Spleen (tissue), 13 donors: ENCODE measurements around the gene EBLN1. TPM values are rescaled to one million over a fixed set of nuclear protein-coding genes. Genes with fewer than 3 reads are reported as not detected.

Source experiments
- DNase-seq: peaks from one replicate; pipeline ENCODE4 v3.0.0-alpha.2; 2020
- H3K27ac ChIP-seq, 8 donors: fragments of 200-600 bp; sonication (generic) in 7 of 8; 1 replicate in 4 of 8; 2 replicates in 4 of 8; pipeline versions ENCODE4 v1.5.0 to v1.8.0; 2016 to 2021; ENCODE audit warnings: inconsistent platforms in 4 of 8, mild to moderate bottlenecking in 4 of 8, moderate library complexity in 1 of 8
- H3K27me3 ChIP-seq, 7 donors: fragments of 200-600 bp; sonication (generic) in 6 of 7; replicated peaks in 1 of 7; 1 replicate in 4 of 7; 2 replicates in 3 of 7; pipeline versions ENCODE4 v1.5.0 to v1.8.0; 2016 to 2021; ENCODE audit warnings: inconsistent platforms in 3 of 7, mild to moderate bottlenecking in 1 of 7
- H3K36me3 ChIP-seq, 6 donors: fragments of 200-600 bp; sonication (generic) in 5 of 6; 1 replicate in 4 of 6; 2 replicates in 2 of 6; pipeline versions ENCODE4 v1.5.0 to v1.8.0; 2016 to 2021; ENCODE audit warnings: inconsistent platforms in 2 of 6
- H3K4me1 ChIP-seq, 6 donors: fragments of 200-600 bp; sonication (generic) in 5 of 6; 1 replicate in 3 of 6; 2 replicates in 3 of 6; pipeline versions ENCODE4 v1.5.0 to v1.8.0; 2016 to 2021; ENCODE audit warnings: inconsistent platforms in 3 of 6
- H3K4me3 ChIP-seq, 8 donors: fragments of 200-600 bp; sonication (generic) in 7 of 8; 1 replicate in 4 of 8; 2 replicates in 4 of 8; pipeline versions ENCODE4 v1.5.0 to v1.8.0; 2016 to 2021; ENCODE audit warnings: inconsistent platforms in 4 of 8, mild to moderate bottlenecking in 4 of 8, moderate library complexity in 2 of 8
- H3K9me3 ChIP-seq, 8 donors: fragments of 200-600 bp; sonication (generic) in 7 of 8; 1 replicate in 4 of 8; 2 replicates in 4 of 8; pipeline versions ENCODE4 v1.5.0 to v1.8.0; 2016 to 2021; ENCODE audit warnings: inconsistent platforms in 4 of 8
- POLR2A ChIP-seq, 3 donors: fragments of 450-650 bp; IDR thresholded peaks; one replicate each; pipeline ENCODE4 v1.5.1; 2017; ENCODE audit warnings: antibody characterized with exemption in 3 of 3, mild to moderate bottlenecking in 1 of 3
- POLR2AphosphoS5 ChIP-seq, 3 donors: sonication (generic); formaldehyde crosslinking; IDR thresholded peaks; one replicate each; pipeline ENCODE4 v1.5.1; 2017; ENCODE audit warnings: antibody characterized with exemption in 3 of 3
- WGBS, 5 donors: extraction: QIAGEN DNeasy Blood & Tissue Kit in 3 of 5; methylation state at CpG; one replicate each; pipeline versions ENCODE4 v1.1.5 to v1.1.7; 2013 to 2018; 5-methylcytosine and 5-hydroxymethylcytosine counted together
- intact Hi-C: fragments of 100-400 bp; cut with DNase I; formaldehyde crosslinking; loops from one replicate; pipeline ENCODE4 v1.15.0; 2023; ENCODE audit warnings: low total_unique reads
- long read RNA-seq, 2 donors: transcript quantifications; one replicate each; lab custom pipeline, GENCODE V29; 2026
- polyA plus RNA-seq, 3 donors: library from polyadenylated mRNA; stranded (reverse); fragments of 200-250 nt; gene quantifications; one replicate each; pipeline ENCODE4 v1.2.1, GENCODE V29; 2013
- total RNA-seq, 7 donors: library from RNA; depleted of rRNA in 3 of 7; stranded (reverse); fragments of >200 nt in 3 of 7; fragmentation: NEBNext Ultra II Directional in 4 of 7; extraction: Animal tissue kit (Norgen Biotek cat#: 25700) in 4 of 7; gene quantifications; one replicate each; pipeline versions ENCODE4 v1.1.0 to v1.2.1, GENCODE V29; 2016 to 2021
- TF ChIP-seq, protein P1 (sequence below), 11 experiments: fragments of 200-600 bp in 7 of 11; fragments of 450-650 bp in 4 of 11; sonication (generic) in 4 of 11; IDR thresholded peaks in 8 of 11; conservative IDR thresholded peaks in 3 of 11; 1 replicate in 7 of 11; 2 replicates in 4 of 11; pipeline versions ENCODE4 v1.4.0 to v1.8.0; 2016 to 2021; ENCODE audit warnings: antibody characterized with exemption in 11 of 11, inconsistent platforms in 4 of 11, mild to moderate bottlenecking in 1 of 11
- donor health status: healthy with polysubstance abuse.
- donor health status: DM: no; HTN: no; CAD: no; lungs with moderate emphysema.
- donor health status: DM: no; HTN: no; CAD: no.
- donor health status: Bipolar disorder and iron deficiency.
- donor health status: healthy.
- donor health status: DM: no; HTN: no; CAD: no.
- donor health status: DM: yes; HTN: yes; CAD: no.

Gene EBLN1
- total RNA-seq (not detected), polyA plus RNA-seq (not detected)
- long read RNA-seq, donor 1, result 0 reads
- long read RNA-seq, donor 2, result 0 reads

DNA sequence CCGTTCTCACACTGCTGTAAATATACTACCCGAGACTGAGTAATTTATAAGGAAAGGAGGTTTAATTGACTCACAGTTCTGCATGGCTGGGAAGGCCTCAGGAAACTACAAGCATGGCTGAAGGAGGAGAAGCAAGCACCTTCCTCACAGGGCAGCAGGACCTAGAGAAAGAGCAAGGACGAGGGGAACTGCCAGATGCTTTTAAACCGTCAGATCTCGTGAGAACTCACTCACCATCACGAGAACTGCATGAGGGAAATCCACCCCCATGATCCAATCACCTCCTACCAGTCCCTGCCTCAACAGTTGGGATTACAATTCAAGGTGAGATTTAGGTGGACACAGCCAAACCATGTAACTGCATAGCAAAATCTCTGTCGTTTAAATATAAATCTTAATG is at the start of gene EBLN1:
Gene EBLN1, minus strand, starts transcription at position 174 of the 400 bp plus-strand sequence. CDS start 8,032 bp downstream, outside the sequence.
- H3K27me3 ChIP-seq, result peaks cover 0 to 4% (median 0%) of the 10 kb centered on the region in 7 donors
- H3K9me3 ChIP-seq, result peaks cover 0 to 2% (median 0%) of the 10 kb centered on the region in 8 donors
- TF ChIP-seq, protein P1, sequence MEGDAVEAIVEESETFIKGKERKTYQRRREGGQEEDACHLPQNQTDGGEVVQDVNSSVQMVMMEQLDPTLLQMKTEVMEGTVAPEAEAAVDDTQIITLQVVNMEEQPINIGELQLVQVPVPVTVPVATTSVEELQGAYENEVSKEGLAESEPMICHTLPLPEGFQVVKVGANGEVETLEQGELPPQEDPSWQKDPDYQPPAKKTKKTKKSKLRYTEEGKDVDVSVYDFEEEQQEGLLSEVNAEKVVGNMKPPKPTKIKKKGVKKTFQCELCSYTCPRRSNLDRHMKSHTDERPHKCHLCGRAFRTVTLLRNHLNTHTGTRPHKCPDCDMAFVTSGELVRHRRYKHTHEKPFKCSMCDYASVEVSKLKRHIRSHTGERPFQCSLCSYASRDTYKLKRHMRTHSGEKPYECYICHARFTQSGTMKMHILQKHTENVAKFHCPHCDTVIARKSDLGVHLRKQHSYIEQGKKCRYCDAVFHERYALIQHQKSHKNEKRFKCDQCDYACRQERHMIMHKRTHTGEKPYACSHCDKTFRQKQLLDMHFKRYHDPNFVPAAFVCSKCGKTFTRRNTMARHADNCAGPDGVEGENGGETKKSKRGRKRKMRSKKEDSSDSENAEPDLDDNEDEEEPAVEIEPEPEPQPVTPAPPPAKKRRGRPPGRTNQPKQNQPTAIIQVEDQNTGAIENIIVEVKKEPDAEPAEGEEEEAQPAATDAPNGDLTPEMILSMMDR (IDR thresholded peaks at IDR 0.05 in 8 of 11, conservative IDR thresholded peaks at IDR 0.05 in 3 of 11), result no peak
- 86 to 94% (median 89%) methylated on average over 7 of the region's 7 CpGs for WGBS, 5 donors
- no peak for DNase-seq
- H3K36me3 ChIP-seq, result no peaks in the 10 kb centered on the region
- no peak within 1 kb of the TSS for H3K27ac ChIP-seq
- intact Hi-C loops, result no loop called here
- H3K4me1 ChIP-seq, result no peaks in the 10 kb centered on the region
- no peak within 1 kb of the TSS for H3K4me3 ChIP-seq

DNA sequence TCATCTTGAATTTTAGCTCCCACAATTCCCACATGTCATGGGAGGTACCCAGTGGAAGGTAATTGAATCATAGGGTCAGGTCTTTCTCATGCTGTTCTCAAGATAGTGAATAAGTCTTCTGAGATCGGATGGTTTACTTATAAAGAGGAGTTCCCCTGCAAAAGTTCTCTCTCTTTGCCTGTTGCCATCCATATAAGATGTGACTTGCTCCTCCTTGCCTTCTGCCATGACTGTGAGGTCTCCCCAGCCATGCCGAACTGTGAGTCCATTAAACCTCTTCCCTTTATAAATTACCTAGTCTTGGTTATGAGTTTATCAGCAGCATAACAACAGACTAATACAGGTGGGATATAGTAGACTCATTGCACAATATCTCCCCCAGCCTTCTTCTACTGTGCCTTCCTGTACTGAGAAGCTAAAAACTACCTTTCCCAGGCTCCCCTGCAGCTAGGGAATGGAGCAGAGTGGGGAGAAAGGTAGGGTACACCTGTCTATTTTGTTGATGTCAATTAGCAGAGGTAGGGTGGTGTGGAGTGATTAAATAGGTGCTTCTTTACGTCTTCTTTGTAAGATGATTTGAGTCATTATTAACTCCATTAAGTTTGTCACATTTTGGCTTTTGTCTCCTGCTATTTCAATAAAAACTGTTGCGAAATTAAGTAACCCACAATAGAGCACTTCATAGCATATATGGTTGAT is 48.2 kb upstream of the EBLN1 start:
- intact Hi-C loops, result no loop called here
- Histone ChIP-seq H3K4me3 (no peak overlapping the region), H3K27ac (no peak overlapping the region), H3K4me1 (no peaks in the 10 kb centered on the region), H3K27me3 (peaks cover 0 to 22% (median 0%) of the 10 kb centered on the region in 7 donors), H3K9me3 (no peaks in the 10 kb centered on the region), H3K36me3 (no peaks in the 10 kb centered on the region)
- TF ChIP-seq POLR2A (IDR thresholded peaks at IDR 0.05) (no peak), POLR2AphosphoS5 (IDR thresholded peaks at IDR 0.05) (no peak)
- TF ChIP-seq, protein P1 (IDR thresholded peaks at IDR 0.05 in 8 of 11, conservative IDR thresholded peaks at IDR 0.05 in 3 of 11), result no peak
- 90 to 97% (median 94%) methylated on average over 4 of the region's 4 CpGs for WGBS, 5 donors
- DNase-seq, result no peak

DNA sequence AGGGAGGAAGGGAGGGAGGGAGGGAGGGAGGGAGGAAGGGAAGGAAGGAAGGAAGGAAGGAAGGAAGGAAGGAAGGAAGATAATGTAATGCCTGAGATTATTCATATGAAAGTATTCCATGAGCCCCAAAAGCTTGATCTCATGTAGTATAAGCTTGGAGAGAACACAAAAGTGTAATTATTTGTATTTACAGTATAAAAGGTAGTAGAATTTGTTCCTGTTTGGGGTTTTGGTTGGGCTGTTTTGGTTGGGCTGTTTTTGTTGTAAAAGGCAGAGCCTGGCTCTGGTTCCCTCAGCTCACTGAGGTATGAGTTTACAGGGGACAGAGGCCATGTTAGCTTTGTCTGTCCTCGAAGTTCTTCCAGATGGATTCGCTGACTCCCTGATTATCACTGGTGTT is 45.3 kb upstream of the EBLN1 start:
- intact Hi-C loops, result no loop called here
- TF ChIP-seq, protein P1 (IDR thresholded peaks at IDR 0.05 in 8 of 11, conservative IDR thresholded peaks at IDR 0.05 in 3 of 11), result no peak
- TF ChIP-seq POLR2AphosphoS5 (IDR thresholded peaks at IDR 0.05) (no peak), POLR2A (IDR thresholded peaks at IDR 0.05) (no peak)
- no peaks in the 10 kb centered on the region for H3K36me3 ChIP-seq
- no peaks in the 10 kb centered on the region for H3K4me1 ChIP-seq
- no peak for DNase-seq
- no peaks in the 10 kb centered on the region for H3K9me3 ChIP-seq
- WGBS, 5 donors, result 85 to 100% (median 90%) methylated on average over 2 of the region's 2 CpGs
- peaks cover 0 to 22% (median 0%) of the 10 kb centered on the region in 7 donors for H3K27me3 ChIP-seq
- H3K27ac ChIP-seq, result no peak overlapping the region
- no peak overlapping the region for H3K4me3 ChIP-seq

DNA sequence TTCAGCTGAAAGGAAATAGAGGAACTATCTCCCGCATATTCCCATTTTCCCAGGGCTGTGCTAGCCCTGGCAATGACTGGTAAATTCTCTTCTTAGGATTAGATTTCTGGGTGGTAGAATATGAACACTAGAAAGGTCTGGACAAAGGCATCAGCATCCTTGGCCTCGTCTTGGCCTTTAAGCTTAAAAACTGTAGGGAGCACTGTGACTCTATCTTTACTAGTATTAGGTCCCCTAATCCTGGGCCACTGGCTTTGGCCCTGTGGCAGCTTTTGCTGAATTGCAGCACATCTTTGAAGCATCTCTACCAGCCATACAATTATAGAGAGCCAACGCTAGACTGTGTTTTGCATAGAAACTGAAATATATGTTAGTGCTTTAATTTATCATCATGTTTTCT is 41.5 kb upstream of the EBLN1 start:
- Histone ChIP-seq H3K4me3 (no peak overlapping the region), H3K9me3 (no peaks in the 10 kb centered on the region), H3K27me3 (peaks cover 0 to 5% (median 0%) of the 10 kb centered on the region in 7 donors), H3K27ac (no peak overlapping the region), H3K36me3 (no peaks in the 10 kb centered on the region), H3K4me1 (peaks cover 0 to 9% (median 5%) of the 10 kb centered on the region in 6 donors)
- WGBS, 5 donors, result 77 to 93% (median 85%) methylated on average over 3 of the region's 3 CpGs
- no peak for TF ChIP-seq POLR2AphosphoS5 (IDR thresholded peaks at IDR 0.05)
- TF ChIP-seq, protein P1 (IDR thresholded peaks at IDR 0.05 in 8 of 11, conservative IDR thresholded peaks at IDR 0.05 in 3 of 11), result peak in 1 of 11 experiments; percentile 32
- DNase-seq, result no peak
- intact Hi-C loops, result loop anchor here (10.0 kb wide), 1 partner anchor 56 kb away; the partner anchor contains the start of gene COMMD3
